Measurements from ENCODE around the gene FBXO41.

Gene FBXO41

GRCh38 chr2:73244580-73244979 is 39.7 kb downstream of the FBXO41 start:
- DNase-seq (ENCODE audit: low read depth) = no peak
- TF ChIP-seq CTCF (IDR thresholded peaks at IDR 0.05; ENCODE audit: insufficient read depth, low read depth, low read length, missing control alignments) = no peak

GRCh38 chr2:73243884-73244570 is 40.3 kb downstream of the FBXO41 start:
- no peak for DNase-seq (ENCODE audit: low read depth)
- H3K4me3 ChIP-seq (ENCODE audit: low read depth, low read length) = no peak overlapping the region
- no peak for TF ChIP-seq CTCF (IDR thresholded peaks at IDR 0.05; ENCODE audit: insufficient read depth, low read depth, low read length, missing control alignments)

More at GRCh38 chr2:73244580-73244979, 39.7 kb downstream of the FBXO41 start:
- no peak overlapping the region for H3K4me3 ChIP-seq (ENCODE audit: low read depth, low read length)

GRCh38 chr2:73239776-73240175 is 44.5 kb downstream of the FBXO41 start:
- no peak for DNase-seq (ENCODE audit: low read depth)
- TF ChIP-seq CTCF (IDR thresholded peaks at IDR 0.05; ENCODE audit: insufficient read depth, low read depth, low read length, missing control alignments) = no peak
- no peak overlapping the region for H3K4me3 ChIP-seq (ENCODE audit: low read depth, low read length)

DNA sequence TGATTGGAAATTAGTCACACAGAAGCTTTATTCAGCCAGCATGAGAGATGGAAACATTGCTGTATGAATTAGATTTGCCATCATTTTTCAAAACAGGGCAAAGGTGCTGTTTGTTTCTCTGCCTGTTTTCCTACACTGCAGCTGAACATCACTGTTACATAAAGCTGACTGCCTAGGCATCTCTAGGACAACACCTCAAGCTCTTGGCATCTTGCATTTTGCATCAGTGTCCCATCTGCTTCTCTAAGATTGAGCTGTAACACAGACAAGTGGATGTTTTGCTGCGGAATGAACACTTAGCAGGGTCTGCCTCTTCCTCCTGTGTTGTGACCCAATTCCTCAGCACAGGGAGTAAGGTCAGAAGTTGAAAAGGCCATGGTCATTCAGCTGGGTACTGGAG is 45.3 kb downstream of the FBXO41 start:
- TF ChIP-seq CTCF (IDR thresholded peaks at IDR 0.05; ENCODE audit: insufficient read depth, low read depth, low read length, missing control alignments) = no peak
- no peak overlapping the region for H3K4me3 ChIP-seq (ENCODE audit: low read depth, low read length)
- DNase-seq (ENCODE audit: low read depth) = no peak

- no peak overlapping the region for H3K4me3 ChIP-seq (ENCODE audit: low read depth, low read length)
- DNase-seq (ENCODE audit: low read depth) = no peak
Measured at GRCh38 chr2:73238149-73238548, 46.1 kb downstream of the FBXO41 start.

DNA sequence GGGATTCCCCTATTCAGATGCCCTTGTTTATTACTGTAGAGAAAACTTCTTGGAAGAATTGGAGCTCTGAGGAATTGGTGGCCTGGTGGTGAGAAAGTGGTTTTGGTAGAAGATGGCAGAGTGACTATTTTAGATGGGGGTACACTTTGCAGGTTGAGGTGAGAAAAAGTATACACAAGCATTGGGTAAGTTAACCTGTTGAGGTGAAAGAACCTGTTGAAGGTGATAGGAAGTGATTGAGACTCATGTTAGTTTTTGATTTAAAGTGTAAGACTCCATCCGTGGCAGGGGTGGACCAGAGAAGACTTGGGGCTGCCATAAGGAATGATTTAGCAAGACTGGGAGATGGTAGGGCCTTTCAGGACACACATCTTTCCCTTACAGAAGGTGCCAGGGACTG is 47.1 kb downstream of the FBXO41 start:
- no peak for DNase-seq (ENCODE audit: low read depth)
- H3K4me3 ChIP-seq (ENCODE audit: low read depth, low read length) = no peak overlapping the region
- no peak for TF ChIP-seq CTCF (IDR thresholded peaks at IDR 0.05; ENCODE audit: insufficient read depth, low read depth, low read length, missing control alignments)

More at GRCh38 chr2:73238149-73238548, 46.1 kb downstream of the FBXO41 start:
- no peak for TF ChIP-seq CTCF (IDR thresholded peaks at IDR 0.05; ENCODE audit: insufficient read depth, low read depth, low read length, missing control alignments)

Measured in GM12865 (cell line).